CD4-positive, alpha-beta T cell treated with Interleukin-1 beta for 1 hour (primary cell): ENCODE results near the gene KLHL4.
"Not testable (repeated sequence)": the region's sequence is repeated elsewhere in the genome, so short reads cannot be mapped to it uniquely, and the experiment has no call there.

ENCODE experiments used
- DNase-seq, 2 donors: peaks; one replicate each; pipeline ENCODE4 v3.0.0-alpha.2; 2020 to 2022

Gene KLHL4

DNA sequence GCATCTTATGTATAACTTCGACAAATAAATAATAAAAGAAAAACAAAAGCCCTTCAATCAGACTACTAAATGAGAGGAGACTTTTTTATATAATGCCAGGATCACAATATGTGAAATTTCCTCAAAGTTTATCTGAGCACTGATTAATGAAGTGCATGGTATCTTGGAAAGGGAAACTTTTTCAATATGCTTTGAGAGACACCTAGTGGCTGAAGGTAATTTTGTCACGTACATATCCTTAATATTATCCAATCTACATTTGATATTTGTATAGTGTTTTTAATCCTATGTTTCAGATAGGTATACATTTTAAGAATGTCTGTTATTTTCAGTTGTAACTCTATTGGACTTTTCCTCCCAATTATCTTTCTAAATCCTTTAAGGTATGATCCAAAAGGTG lies 146.8 kb downstream of the KLHL4 start:
- no peak for DNase-seq

- DNase-seq, result no peak
These were observed 162.2 kb downstream of the KLHL4 start for GRCh38 chrX:87679849-87680248.

GRCh38 chrX:87687703-87688102 lies 170.1 kb downstream of the KLHL4 start:
- DNase-seq, result no peak

DNA sequence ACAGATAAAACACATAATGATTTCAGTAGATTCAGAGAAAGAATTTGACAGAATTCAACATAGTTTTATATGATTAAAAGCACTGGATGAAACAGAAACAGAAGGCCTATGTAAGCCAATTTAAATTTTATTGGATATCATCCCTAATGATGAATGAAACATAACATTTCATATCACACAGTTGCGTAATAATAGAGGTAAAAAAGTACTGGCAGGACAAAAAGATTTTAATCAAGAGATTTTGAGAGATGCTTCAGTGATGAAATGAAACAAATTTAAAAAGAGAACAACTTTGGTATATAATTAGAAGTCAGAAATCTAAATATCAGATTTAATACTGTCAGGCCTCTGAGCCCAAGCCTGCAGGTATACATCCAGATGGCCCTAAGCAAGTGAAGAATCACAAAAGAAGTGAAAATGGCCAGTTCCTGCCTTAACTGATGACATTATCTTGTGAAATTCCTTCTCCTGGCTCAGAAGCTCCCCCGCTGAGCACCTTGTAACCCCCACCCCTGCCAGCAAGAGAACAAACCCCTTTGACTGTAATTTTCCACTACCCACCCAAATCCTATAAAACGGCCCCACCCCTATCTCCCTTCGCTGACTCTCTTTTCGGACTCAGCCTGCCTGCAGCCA lies 170.6 kb downstream of the KLHL4 start:
- not testable (repeated sequence) for DNase-seq

- not testable (repeated sequence) for DNase-seq
These were observed 171.6 kb downstream of the KLHL4 start for GRCh38 chrX:87689218-87689617.

- DNase-seq, result no peak
These were observed 175.6 kb downstream of the KLHL4 start for GRCh38 chrX:87693204-87693603.

GRCh38 chrX:87697409-87697808 lies 179.8 kb downstream of the KLHL4 start:
- DNase-seq, result no peak

DNA sequence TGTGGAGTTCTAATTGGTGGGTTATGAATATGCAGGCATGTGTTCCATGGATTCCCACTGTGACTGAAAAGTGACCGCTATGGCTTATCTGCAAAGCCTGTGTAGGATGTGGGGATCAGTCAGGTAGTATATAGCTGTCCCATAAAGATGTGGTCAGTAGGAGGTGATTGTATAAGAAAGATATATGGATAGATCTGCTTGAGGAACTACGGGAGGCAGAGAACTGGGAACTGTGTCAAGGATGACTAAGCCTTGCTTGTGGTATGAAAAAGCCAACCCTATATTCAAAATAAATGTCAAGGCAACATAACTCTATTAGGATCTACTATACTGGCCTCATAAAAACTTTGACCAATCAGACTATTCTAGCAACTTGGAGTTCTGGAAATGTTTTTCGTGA lies 185.2 kb downstream of the KLHL4 start:
- DNase-seq, result no peak

DNA sequence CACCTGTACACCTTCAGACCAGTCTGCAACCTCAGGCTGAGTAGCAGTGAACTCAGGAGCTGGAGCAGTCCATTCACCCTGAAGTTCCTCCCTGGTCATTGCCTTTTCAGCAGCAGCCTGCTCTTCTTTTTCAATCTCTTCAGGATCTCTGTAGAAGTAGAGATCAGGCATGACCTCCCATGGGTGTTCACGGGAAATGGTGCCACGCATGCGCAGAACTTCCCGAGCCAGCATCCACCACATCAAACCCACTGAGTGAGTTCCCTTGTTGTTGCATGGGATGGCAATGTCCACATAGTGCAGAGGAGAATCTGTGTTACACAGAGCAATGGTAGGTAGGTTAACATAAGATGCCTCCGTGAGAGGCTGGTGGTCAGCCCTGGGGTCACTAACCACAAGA lies 185.9 kb downstream of the KLHL4 start:
- not testable (repeated sequence) for DNase-seq

- DNase-seq, result no peak
These were observed 188.5 kb downstream of the KLHL4 start for GRCh38 chrX:87706134-87706533.

GRCh38 chrX:87710580-87710979 lies 193.0 kb downstream of the KLHL4 start:
- no peak for DNase-seq
